Caco-2 (cell line): ENCODE data around the gene ADGRE3. TPM values are rescaled to one million over a fixed set of nuclear protein-coding genes. Genes with fewer than 3 reads are reported as not detected.

Source experiments
- BruUV-seq: library from RNA; stranded (reverse); fragments of 400-500 nt; replicated peaks from 2 replicates; lab custom pipeline; 2021; lab: Mats Ljungman, UMichigan
- CTCF ChIA-PET: fragments of 300-600 bp; sonication (Branson Sonifier 250); formaldehyde crosslinking; loops from one replicate; lab custom pipeline; 2022; ENCODE audit warnings: antibody characterized with exemption; lab: Charles Lee
- POLR2A ChIA-PET: fragments of 300-600 bp; sonication (Branson Sonifier 250); formaldehyde crosslinking; loops from one replicate; lab custom pipeline; 2022; ENCODE audit warnings: antibody characterized with exemption; lab: Charles Lee
- DNase-seq, 2 experiments: peaks; one replicate each; pipeline versions ENCODE4 v3.0.0 to v3.0.0-alpha.2; 2020 to 2022
- H3K27me3 ChIP-seq: replicated peaks from 2 replicates; pipeline ENCODE4 v1.6.0; 2011; ENCODE audit warnings: low read length; ENCODE audit not compliant: control insufficient read depth, insufficient read depth
- H3K36me3 ChIP-seq: 2 replicates; pipeline ENCODE4 v1.5.1; 2011; ENCODE audit warnings: low read length; ENCODE audit not compliant: control insufficient read depth, insufficient read depth
- H3K4me1 ChIP-seq: fragments of 250-450 bp; sonication (Bioruptor Pico); 2 replicates; pipeline ENCODE4 v1.5.1; 2020; ENCODE audit warnings: mild to moderate bottlenecking
- H3K4me3 ChIP-seq: 2 replicates; pipeline ENCODE4 v1.5.1; 2011; ENCODE audit warnings: low read depth, mild to moderate bottlenecking, control low read depth, low read length
- H3K9me3 ChIP-seq: fragments of 250-450 bp; sonication (Bioruptor Pico); 2 replicates; pipeline ENCODE4 v1.5.1; 2020; ENCODE audit warnings: mild to moderate bottlenecking, moderate library complexity
- H3K27ac Mint-ChIP-seq: one replicate; pipeline ENCODE4 v1.8.0; 2022; ENCODE audit warnings: mixed read lengths; ENCODE audit not compliant: unreplicated experiment
- H3K27me3 Mint-ChIP-seq: one replicate; pipeline ENCODE4 v1.8.0; 2022; ENCODE audit warnings: mixed read lengths; ENCODE audit not compliant: insufficient read depth, unreplicated experiment
- H3K36me3 Mint-ChIP-seq: one replicate; pipeline ENCODE4 v1.8.0; 2022; ENCODE audit warnings: mild to moderate bottlenecking, mixed read lengths; ENCODE audit not compliant: insufficient read depth, unreplicated experiment
- H3K4me1 Mint-ChIP-seq: one replicate; pipeline ENCODE4 v1.8.0; 2022; ENCODE audit warnings: low read depth, mixed read lengths; ENCODE audit not compliant: unreplicated experiment
- H3K4me3 Mint-ChIP-seq: one replicate; pipeline ENCODE4 v1.8.0; 2022; ENCODE audit warnings: mild to moderate bottlenecking, moderate library complexity, mixed read lengths; ENCODE audit not compliant: unreplicated experiment
- H3K9me3 Mint-ChIP-seq: one replicate; pipeline ENCODE4 v1.8.0; 2022; ENCODE audit warnings: mixed read lengths; ENCODE audit not compliant: unreplicated experiment
- intact Hi-C: fragments of 100-400 bp; cut with micrococcal nuclease; formaldehyde crosslinking; loops from one replicate; pipeline ENCODE4 v1.10.0; 2022; ENCODE audit not compliant: unreplicated experiment
- total RNA-seq: library from RNA; stranded (reverse); gene quantifications from 2 replicates; pipeline ENCODE4 v1.2.3, GENCODE V29; 2022
- TF ChIP-seq, protein P1 (sequence below), 2 experiments: fragments of 200-600 bp in 1 of 2; IDR thresholded peaks; 1 replicate in 1 of 2; 2 replicates in 1 of 2; pipeline versions ENCODE4 v1.5.1 to v1.8.0; 2011 to 2022; ENCODE audit warnings: antibody characterized with exemption in 1 of 2, control low read depth in 1 of 2, inconsistent platforms in 1 of 2, low read depth in 1 of 2, low read length in 1 of 2, mild to moderate bottlenecking in 1 of 2, moderate library complexity in 1 of 2; ENCODE audit not compliant: insufficient read depth in 1 of 2, severe bottlenecking in 1 of 2, unreplicated experiment in 1 of 2

ADGRE3 gene
- total RNA-seq, 1 experiment from 2014 or later, result not detected

DNA sequence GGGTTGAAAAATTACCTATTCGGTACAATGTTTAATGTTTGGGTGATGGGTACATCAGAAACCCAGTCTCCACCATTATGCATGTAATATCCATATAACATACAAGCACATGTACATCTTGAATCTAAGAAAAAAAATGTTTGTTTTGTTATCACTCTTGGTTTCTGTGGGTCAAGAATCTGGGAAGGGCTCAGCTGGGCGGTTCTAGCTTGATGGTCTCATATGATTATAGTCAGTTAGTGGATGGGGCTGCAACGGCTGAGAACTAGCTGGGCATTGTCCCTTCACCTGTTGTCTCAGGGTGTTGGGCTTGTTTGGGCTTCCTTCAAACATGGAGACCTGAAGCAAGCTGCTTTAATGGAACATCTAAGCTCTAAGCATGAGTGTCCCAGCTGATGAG is 4.7 kb downstream of the ADGRE3 start:
- H3K27me3 ChIP-seq, result no peaks in the 10 kb centered on the region; the same call in 1 of the 2 replicates
- no peak overlapping the region for H3K4me3 ChIP-seq
- H3K27ac Mint-ChIP-seq, result no peak overlapping the region
- H3K4me1 ChIP-seq, result no peaks in the 10 kb centered on the region
- no peaks in the 10 kb centered on the region for H3K4me1 Mint-ChIP-seq
- no peak overlapping the region for H3K4me3 Mint-ChIP-seq
- no peaks in the 10 kb centered on the region for H3K27me3 Mint-ChIP-seq
- BruUV-seq, result no TSS peak
- TF ChIP-seq, protein P1, sequence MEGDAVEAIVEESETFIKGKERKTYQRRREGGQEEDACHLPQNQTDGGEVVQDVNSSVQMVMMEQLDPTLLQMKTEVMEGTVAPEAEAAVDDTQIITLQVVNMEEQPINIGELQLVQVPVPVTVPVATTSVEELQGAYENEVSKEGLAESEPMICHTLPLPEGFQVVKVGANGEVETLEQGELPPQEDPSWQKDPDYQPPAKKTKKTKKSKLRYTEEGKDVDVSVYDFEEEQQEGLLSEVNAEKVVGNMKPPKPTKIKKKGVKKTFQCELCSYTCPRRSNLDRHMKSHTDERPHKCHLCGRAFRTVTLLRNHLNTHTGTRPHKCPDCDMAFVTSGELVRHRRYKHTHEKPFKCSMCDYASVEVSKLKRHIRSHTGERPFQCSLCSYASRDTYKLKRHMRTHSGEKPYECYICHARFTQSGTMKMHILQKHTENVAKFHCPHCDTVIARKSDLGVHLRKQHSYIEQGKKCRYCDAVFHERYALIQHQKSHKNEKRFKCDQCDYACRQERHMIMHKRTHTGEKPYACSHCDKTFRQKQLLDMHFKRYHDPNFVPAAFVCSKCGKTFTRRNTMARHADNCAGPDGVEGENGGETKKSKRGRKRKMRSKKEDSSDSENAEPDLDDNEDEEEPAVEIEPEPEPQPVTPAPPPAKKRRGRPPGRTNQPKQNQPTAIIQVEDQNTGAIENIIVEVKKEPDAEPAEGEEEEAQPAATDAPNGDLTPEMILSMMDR (IDR thresholded peaks at IDR 0.05; ENCODE audit: insufficient read depth in 1 of 2, low read depth in 1 of 2, low read length in 1 of 2, severe bottlenecking in 1 of 2, unreplicated experiment in 1 of 2), result no peak
- H3K9me3 Mint-ChIP-seq, result no peaks in the 10 kb centered on the region
- intact Hi-C loops, result no loop called here
- DNase-seq, result no peak
- no peaks in the 10 kb centered on the region for H3K36me3 Mint-ChIP-seq
- ChIA-PET CTCF (interaction anchor here (0.6 kb wide), 1 partner anchor 11 kb away, joined by 4 read pairs; no protein-coding TSS in a partner anchor), POLR2A (no interaction called here)
- no peaks in the 10 kb centered on the region for H3K36me3 ChIP-seq
- no peaks in the 10 kb centered on the region for H3K9me3 ChIP-seq

DNA sequence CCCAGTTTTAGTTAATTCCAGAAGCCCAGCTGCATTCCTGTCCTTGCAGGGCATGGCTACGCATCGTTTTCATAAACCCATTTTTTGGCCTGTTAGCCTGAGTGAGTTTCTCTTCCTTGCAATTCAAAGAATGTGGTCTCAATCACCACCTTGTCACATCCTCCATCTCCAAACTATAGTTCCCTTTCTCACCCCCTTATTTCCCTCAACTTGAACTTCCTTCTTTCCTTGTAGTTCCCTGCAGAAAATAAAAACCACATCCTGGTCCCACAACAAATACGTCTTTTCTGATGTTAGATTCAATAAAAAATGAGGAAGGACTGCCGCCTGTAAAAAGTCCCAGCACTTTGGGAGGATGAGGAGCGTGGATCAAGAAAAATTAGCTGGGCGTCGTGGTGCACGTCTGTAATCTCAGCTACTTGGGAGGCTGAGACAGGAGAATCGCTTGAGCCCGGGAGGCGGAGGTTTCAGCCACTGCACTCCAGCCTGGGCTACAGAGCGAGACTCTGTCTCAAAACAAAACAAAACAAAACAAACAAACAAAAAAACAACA is 13.2 kb downstream of the ADGRE3 start:
- Histone ChIP-seq H3K27me3 (no peaks in the 10 kb centered on the region), H3K9me3 (no peaks in the 10 kb centered on the region), H3K36me3 (no peaks in the 10 kb centered on the region), H3K4me1 (no peaks in the 10 kb centered on the region), H3K4me3 (no peak overlapping the region)
- no peaks in the 10 kb centered on the region for H3K4me1 Mint-ChIP-seq
- intact Hi-C loops, result no loop called here
- DNase-seq, result no peak
- no peaks in the 10 kb centered on the region for H3K36me3 Mint-ChIP-seq
- TF ChIP-seq, protein P1 (IDR thresholded peaks at IDR 0.05; ENCODE audit: insufficient read depth in 1 of 2, low read depth in 1 of 2, low read length in 1 of 2, severe bottlenecking in 1 of 2, unreplicated experiment in 1 of 2), result no peak
- H3K9me3 Mint-ChIP-seq, result no peaks in the 10 kb centered on the region
- BruUV-seq, result no TSS peak
- ChIA-PET CTCF (no interaction called here), POLR2A (no interaction called here)
- peaks cover 2% of the 10 kb centered on the region for H3K27me3 Mint-ChIP-seq
- H3K4me3 Mint-ChIP-seq, result no peak overlapping the region
- no peak overlapping the region for H3K27ac Mint-ChIP-seq

DNA sequence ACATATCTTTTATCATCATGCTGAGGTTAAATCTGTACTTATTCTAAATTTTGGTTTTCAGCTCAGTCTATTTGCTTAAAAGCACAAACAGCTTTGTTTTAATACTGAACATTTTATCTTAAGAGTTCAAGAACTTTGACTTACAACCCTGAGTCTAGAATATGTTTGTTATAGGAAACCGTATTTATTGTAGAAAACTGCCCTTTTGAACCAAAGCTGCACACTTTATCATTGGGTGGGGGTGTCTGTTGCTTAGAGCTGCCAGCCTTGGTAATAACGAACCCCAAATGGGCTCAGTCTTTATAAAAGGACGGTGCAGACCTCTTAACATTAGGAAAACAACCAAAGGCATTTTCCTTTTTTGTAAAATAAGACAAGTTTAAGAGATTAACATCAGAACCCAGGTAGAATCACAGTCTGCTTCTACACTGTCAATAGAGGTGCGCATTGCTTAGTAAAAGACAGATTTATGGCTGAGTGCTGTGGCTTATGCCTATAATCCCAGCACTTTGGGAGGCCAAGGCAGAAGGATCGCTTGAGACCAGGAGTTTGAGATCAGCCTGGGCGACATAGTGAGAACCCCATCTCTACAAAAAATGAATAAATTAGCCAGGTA is 14.7 kb downstream of the ADGRE3 start:
- DNase-seq, result no peak
- Mint-ChIP-seq H3K9me3 (no peaks in the 10 kb centered on the region), H3K4me1 (no peaks in the 10 kb centered on the region), H3K27ac (no peak overlapping the region), H3K4me3 (no peak overlapping the region), H3K27me3 (peaks cover 4% of the 10 kb centered on the region), H3K36me3 (no peaks in the 10 kb centered on the region)
- Histone ChIP-seq H3K36me3 (no peaks in the 10 kb centered on the region), H3K4me1 (no peaks in the 10 kb centered on the region), H3K27me3 (no peaks in the 10 kb centered on the region), H3K4me3 (no peak overlapping the region), H3K9me3 (no peaks in the 10 kb centered on the region)
- ChIA-PET POLR2A (interaction anchor here (0.6 kb wide), 1 partner anchor 174 kb away, joined by 3 read pairs; no protein-coding TSS in a partner anchor), CTCF (interaction anchor here (0.6 kb wide), 1 partner anchor 10 kb away, joined by 4 read pairs; no protein-coding TSS in a partner anchor)
- TF ChIP-seq, protein P1 (IDR thresholded peaks at IDR 0.05; ENCODE audit: insufficient read depth in 1 of 2, low read depth in 1 of 2, low read length in 1 of 2, severe bottlenecking in 1 of 2, unreplicated experiment in 1 of 2), result no peak
- intact Hi-C loops, result no loop called here
- BruUV-seq, result no TSS peak
